K562 (cell line): Measurements from ENCODE around the gene PGPEP1. TPM values are rescaled to one million over a fixed set of nuclear protein-coding genes. Genes with fewer than 3 reads are reported as not detected.

Experiments used
- ARNT ChIP-seq, 2 experiments: fragments of 450-650 bp; IDR thresholded peaks; 2 replicates each; pipeline ENCODE4 v1.6.1; 2016; ENCODE audit warnings: mild to moderate bottlenecking in 1 of 2
- BACH1 ChIP-seq: fragments of 200-800 bp; sonication (Bioruptor generic); IDR thresholded peaks from 2 replicates; pipeline ENCODE4 v1.6.1; 2016; ENCODE audit warnings: missing genetic modification characterization, missing compliant biosample characterization
- E2F3 ChIP-seq: fragments of 250-450 bp; sonication (Bioruptor Pico); IDR thresholded peaks from 2 replicates; pipeline ENCODE4 v1.4.0; 2020; ENCODE audit warnings: mild to moderate bottlenecking
- FOXA3 ChIP-seq, 2 experiments: fragments of 450-650 bp in 1 of 2; sonication (generic) in 1 of 2; formaldehyde crosslinking; IDR thresholded peaks in 1 of 2; conservative IDR thresholded peaks in 1 of 2; 2 replicates each; pipeline versions ENCODE4 v1.4.0 to v1.8.0; 2020 to 2022; ENCODE audit warnings: mild to moderate bottlenecking in 2 of 2, missing genetic modification reagents in 1 of 2
- FOXK2 ChIP-seq, 2 experiments: fragments of 450-650 bp; IDR thresholded peaks in 1 of 2; conservative IDR thresholded peaks in 1 of 2; 2 replicates each; pipeline ENCODE4 v1.6.1; 2016; ENCODE audit warnings: low read depth in 2 of 2, mild to moderate bottlenecking in 1 of 2
- HDAC2 ChIP-seq: fragments of 450-650 bp; IDR thresholded peaks from 2 replicates; pipeline ENCODE4 v1.6.1; 2016; ENCODE audit warnings: mild to moderate bottlenecking
- ILF3 ChIP-seq: fragments of 450-650 bp; IDR thresholded peaks from 2 replicates; pipeline ENCODE4 v1.6.1; 2018; ENCODE audit warnings: antibody characterized with exemption, mild to moderate bottlenecking, moderate library complexity, borderline replicate concordance
- KDM1A ChIP-seq, 2 experiments: fragments of 450-650 bp; IDR thresholded peaks; 2 replicates each; pipeline ENCODE4 v1.6.1; 2016; ENCODE audit warnings: mild to moderate bottlenecking in 2 of 2
- MCM3 ChIP-seq: fragments of 450-650 bp; IDR thresholded peaks from 2 replicates; pipeline ENCODE4 v1.6.1; 2016
- MYC ChIP-seq, 2 experiments: fragments of 250-450 bp in 1 of 2; sonication (Bioruptor Pico) in 1 of 2; IDR thresholded peaks; 2 replicates each; pipeline versions ENCODE4 v1.5.1 to v1.6.1; 2012 to 2021; ENCODE audit warnings: low read depth in 2 of 2, borderline replicate concordance in 1 of 2, improper control_type of control experiment in 1 of 2, low read length in 1 of 2, mild to moderate bottlenecking in 1 of 2, moderate library complexity in 1 of 2
- NCOR1 ChIP-seq: fragments of 450-650 bp; IDR thresholded peaks from 2 replicates; pipeline ENCODE4 v1.6.1; 2016; ENCODE audit warnings: mild to moderate bottlenecking, moderate library complexity
- NFRKB ChIP-seq: fragments of 450-650 bp; IDR thresholded peaks from 2 replicates; pipeline ENCODE4 v1.6.1; 2016; ENCODE audit warnings: low read depth
- POLR2A ChIP-seq: fragments of 450-650 bp; conservative IDR thresholded peaks from 2 replicates; pipeline ENCODE4 v1.6.1; 2016
- SAP30 ChIP-seq: fragments of 200-600 bp; sonication (generic); IDR thresholded peaks from 2 replicates; pipeline ENCODE4 v1.6.1; 2012; ENCODE audit warnings: borderline replicate concordance, low read depth, mild to moderate bottlenecking, moderate library complexity, low read length, control low read depth, inconsistent platforms; ENCODE audit not compliant: insufficient read depth, poor library complexity, severe bottlenecking
- TAF9B ChIP-seq: fragments of 450-650 bp; IDR thresholded peaks from 2 replicates; pipeline ENCODE4 v1.6.1; 2018; ENCODE audit warnings: mild to moderate bottlenecking; ENCODE audit not compliant: partially characterized antibody
- ZBTB1 ChIP-seq: sonication (generic); formaldehyde crosslinking; IDR thresholded peaks from 2 replicates; pipeline ENCODE4 v1.8.1; 2023; ENCODE audit warnings: missing genetic modification reagents, low read depth, mild to moderate bottlenecking, borderline replicate concordance
- ZEB2 ChIP-seq: fragments of 450-650 bp; IDR thresholded peaks from 2 replicates; pipeline ENCODE4 v1.6.1; 2016
- ZNF431 ChIP-seq: sonication (generic); formaldehyde crosslinking; IDR thresholded peaks from 2 replicates; pipeline ENCODE4 v1.8.0; 2022; ENCODE audit warnings: mild to moderate bottlenecking, missing genetic modification reagents
- ZNF584 ChIP-seq: fragments of 200-800 bp; sonication (Bioruptor generic); IDR thresholded peaks from 2 replicates; pipeline ENCODE4 v1.6.1; 2016; ENCODE audit warnings: low read depth, mild to moderate bottlenecking, missing genetic modification characterization, missing compliant biosample characterization
- ZNF717 ChIP-seq: fragments of 250-450 bp; sonication (Bioruptor Pico); IDR thresholded peaks from 2 replicates; pipeline ENCODE4 v1.5.0; 2021
- ZNF75A ChIP-seq: fragments of 450-650 bp; formaldehyde crosslinking; IDR thresholded peaks from 2 replicates; pipeline ENCODE4 v1.4.0; 2020; ENCODE audit warnings: mild to moderate bottlenecking
- ZZZ3 ChIP-seq: fragments of 450-650 bp; IDR thresholded peaks from 2 replicates; pipeline ENCODE4 v1.6.1; 2016; ENCODE audit warnings: antibody characterized with exemption, mild to moderate bottlenecking, moderate library complexity
- polyA plus RNA-seq, 8 experiments: library from polyadenylated mRNA; depleted of rRNA in 4 of 8; stranded (reverse) in 5 of 8; unstranded in 3 of 8; fragments of >200 nt; fragmentation: Nextera tagmentation in 2 of 8; fragmentation: Illumina TruSeq in 1 of 8; extraction: Ambion mirVana in 2 of 8; extraction: Trizol in 1 of 8; gene quantifications; 2 replicates each; pipeline versions ENCODE4 v1.2.1 to v1.2.3, GENCODE V29; 2011 to 2014; ENCODE audit warnings: inconsistent platforms in 1 of 8, missing spikeins in 1 of 8
- total RNA-seq, 7 experiments: library from RNA; depleted of rRNA in 6 of 7; stranded (reverse); fragments of >200 nt in 6 of 7; fragmentation: Illumina TruSeq in 2 of 7; extraction: Trizol in 2 of 7; gene quantifications; 2 replicates each; pipeline versions ENCODE4 v1.2.1 to v1.2.3, GENCODE V29; 2011 to 2021; ENCODE audit warnings: low replicate concordance in 1 of 7
- TF ChIP-seq, protein P1 (sequence below): conservative IDR thresholded peaks from 2 replicates; pipeline ENCODE4 v1.6.1; 2011; ENCODE audit warnings: low read depth, mild to moderate bottlenecking, low read length; ENCODE audit not compliant: control insufficient read depth
- TF ChIP-seq, protein P2 (sequence below), 2 experiments: fragments of 450-650 bp in 1 of 2; sonication (generic) in 1 of 2; formaldehyde crosslinking; conservative IDR thresholded peaks; 2 replicates each; pipeline versions ENCODE4 v1.4.0 to v1.8.1; 2020 to 2022; ENCODE audit warnings: mild to moderate bottlenecking in 1 of 2, missing genetic modification reagents in 1 of 2
- TF ChIP-seq, protein P3 (sequence below): fragments of 450-650 bp; formaldehyde crosslinking; IDR thresholded peaks from 2 replicates; pipeline ENCODE4 v1.4.0; 2020; ENCODE audit warnings: mild to moderate bottlenecking, moderate library complexity

Gene PGPEP1
- total and polyA plus RNA-seq, 9 of the 15 experiments (the other 6 are each of a cell fraction or from before 2014, with no cell fraction given): 10.0 to 69.6 (median 33.5) TPM

DNA sequence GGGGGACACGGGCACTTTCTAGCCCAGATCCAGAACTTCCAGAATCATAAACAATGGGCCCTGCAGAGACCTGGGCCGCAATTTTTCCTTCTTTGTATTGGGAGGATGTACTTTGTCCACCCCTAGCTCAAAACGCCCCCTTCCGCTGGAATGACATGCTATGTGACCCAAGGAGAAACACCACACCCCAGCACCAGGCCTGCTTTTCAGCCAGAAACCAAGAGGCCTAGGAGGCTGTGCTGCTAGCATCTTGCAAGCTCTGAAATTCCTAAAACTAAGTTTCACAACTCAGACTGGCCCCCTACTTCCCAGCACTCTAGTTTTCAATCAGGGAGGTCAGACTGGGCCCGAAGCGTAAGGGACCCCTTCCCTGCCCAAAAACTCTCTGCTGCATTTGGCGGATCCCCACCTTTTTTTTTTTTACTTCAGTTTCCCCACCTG is 18.1 kb upstream of the PGPEP1 start (continued):
- TF ChIP-seq ZNF75A: 0 out of 2 replicates have a peak, but pooled peaks have one; percentile 7
- TF ChIP-seq FOXK2 (conservative IDR thresholded peaks at IDR 0.05 in 1 of 2, IDR thresholded peaks at IDR 0.05 in 1 of 2; ENCODE audit: low read depth in 2 of 2): peak; percentile 38 to 54; a peak in 2 of 4 replicates
- peak in 1 of 2 experiments; percentile 28; a peak in 2 of 4 replicates for TF ChIP-seq KDM1A (IDR thresholded peaks at IDR 0.05)
- TF ChIP-seq, protein P1, sequence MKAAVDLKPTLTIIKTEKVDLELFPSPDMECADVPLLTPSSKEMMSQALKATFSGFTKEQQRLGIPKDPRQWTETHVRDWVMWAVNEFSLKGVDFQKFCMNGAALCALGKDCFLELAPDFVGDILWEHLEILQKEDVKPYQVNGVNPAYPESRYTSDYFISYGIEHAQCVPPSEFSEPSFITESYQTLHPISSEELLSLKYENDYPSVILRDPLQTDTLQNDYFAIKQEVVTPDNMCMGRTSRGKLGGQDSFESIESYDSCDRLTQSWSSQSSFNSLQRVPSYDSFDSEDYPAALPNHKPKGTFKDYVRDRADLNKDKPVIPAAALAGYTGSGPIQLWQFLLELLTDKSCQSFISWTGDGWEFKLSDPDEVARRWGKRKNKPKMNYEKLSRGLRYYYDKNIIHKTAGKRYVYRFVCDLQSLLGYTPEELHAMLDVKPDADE: 0 out of 2 replicates have a peak, but pooled peaks have one; percentile 26
- TF ChIP-seq NFRKB: 0 out of 2 replicates have a peak, but pooled peaks have one; percentile 36
- 0 out of 2 replicates have a peak, but pooled peaks have one; percentile 20 for TF ChIP-seq MYC (IDR thresholded peaks at IDR 0.05; ENCODE audit: low read depth, low read length)
- TF ChIP-seq MYC (CRISPR knock-in tag; IDR thresholded peaks at IDR 0.05; ENCODE audit: borderline replicate concordance, low read depth): peak; percentile 79; the same call in 1 of the 2 replicates
- peak; percentile 82; the same call in 1 of the 2 replicates for TF ChIP-seq ZZZ3
- TF ChIP-seq ZBTB1 (CRISPR knock-in tag): 0 out of 2 replicates have a peak, but pooled peaks have one; percentile 25
- TF ChIP-seq ARNT (IDR thresholded peaks at IDR 0.05): 0 out of 4 replicates have a peak, but pooled peaks of 1 of the 2 experiments have one; percentile 38
- TF ChIP-seq SAP30: peak; percentile 21
- 0 out of 2 replicates have a peak, but pooled peaks have one; percentile 17 for TF ChIP-seq POLR2A
- no peak for TF ChIP-seq E2F3
- TF ChIP-seq FOXA3 (CRISPR knock-in tag; conservative IDR thresholded peaks at IDR 0.05 in 1 of 2, IDR thresholded peaks at IDR 0.05 in 1 of 2): no peak
- 0 out of 2 replicates have a peak, but pooled peaks have one; percentile 20 for TF ChIP-seq ZNF431 (CRISPR knock-in tag)
- TF ChIP-seq ZNF584 (CRISPR knock-in tag): peak; percentile 60; the same call in 1 of the 2 replicates
- TF ChIP-seq BACH1 (tag): peak; percentile 65; the same call in 1 of the 2 replicates
- TF ChIP-seq, protein P2, sequence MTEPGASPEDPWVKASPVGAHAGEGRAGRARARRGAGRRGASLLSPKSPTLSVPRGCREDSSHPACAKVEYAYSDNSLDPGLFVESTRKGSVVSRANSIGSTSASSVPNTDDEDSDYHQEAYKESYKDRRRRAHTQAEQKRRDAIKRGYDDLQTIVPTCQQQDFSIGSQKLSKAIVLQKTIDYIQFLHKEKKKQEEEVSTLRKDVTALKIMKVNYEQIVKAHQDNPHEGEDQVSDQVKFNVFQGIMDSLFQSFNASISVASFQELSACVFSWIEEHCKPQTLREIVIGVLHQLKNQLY (CRISPR knock-in tag; conservative IDR thresholded peaks at IDR 0.05): 0 out of 4 replicates have a peak, but pooled peaks of 1 of the 2 experiments have one; percentile 22
- TF ChIP-seq, protein P3, sequence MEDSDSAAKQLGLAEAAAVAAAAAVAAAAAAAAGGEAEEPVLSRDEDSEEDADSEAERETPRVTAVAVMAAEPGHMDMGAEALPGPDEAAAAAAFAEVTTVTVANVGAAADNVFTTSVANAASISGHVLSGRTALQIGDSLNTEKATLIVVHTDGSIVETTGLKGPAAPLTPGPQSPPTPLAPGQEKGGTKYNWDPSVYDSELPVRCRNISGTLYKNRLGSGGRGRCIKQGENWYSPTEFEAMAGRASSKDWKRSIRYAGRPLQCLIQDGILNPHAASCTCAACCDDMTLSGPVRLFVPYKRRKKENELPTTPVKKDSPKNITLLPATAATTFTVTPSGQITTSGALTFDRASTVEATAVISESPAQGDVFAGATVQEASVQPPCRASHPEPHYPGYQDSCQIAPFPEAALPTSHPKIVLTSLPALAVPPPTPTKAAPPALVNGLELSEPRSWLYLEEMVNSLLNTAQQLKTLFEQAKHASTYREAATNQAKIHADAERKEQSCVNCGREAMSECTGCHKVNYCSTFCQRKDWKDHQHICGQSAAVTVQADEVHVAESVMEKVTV (CRISPR knock-in tag): 0 out of 2 replicates have a peak, but pooled peaks have one; percentile 9
- TF ChIP-seq ZEB2: 0 out of 2 replicates have a peak, but pooled peaks have one; percentile 14
- TF ChIP-seq ILF3: 0 out of 2 replicates have a peak, but pooled peaks have one; percentile 71
- peak; percentile 23 for TF ChIP-seq TAF9B
- peak; percentile 21; the same call in 1 of the 2 replicates for TF ChIP-seq NCOR1
- no peak for TF ChIP-seq ZNF717 (CRISPR knock-in tag)
- no peak for TF ChIP-seq HDAC2
- no peak for TF ChIP-seq MCM3
